Liver (tissue), 9 donors: ENCODE measurements around the gene FMR1NB. TPM values are rescaled to one million over a fixed set of nuclear protein-coding genes. Genes with fewer than 3 reads are reported as not detected.

ENCODE experiments used
- DNase-seq: peaks from one replicate; pipeline ENCODE4 v3.0.0-alpha.2; 2017; ENCODE audit warnings: low spot score
- H3K27ac ChIP-seq, 2 donors: one replicate each; pipeline ENCODE4 v1.7.0; 2013; ENCODE audit warnings: inconsistent platforms in 2 of 2, low read length in 2 of 2, control low read depth in 1 of 2, low read depth in 1 of 2, mild to moderate bottlenecking in 1 of 2
- H3K27me3 ChIP-seq, 4 donors: one replicate each; pipeline versions ENCODE4 v1.6.1 to v1.7.0; 2013; ENCODE audit warnings: low read length in 3 of 4, inconsistent platforms in 1 of 4, mild to moderate bottlenecking in 1 of 4, moderate library complexity in 1 of 4; ENCODE audit not compliant: control insufficient read depth in 4 of 4, insufficient read depth in 4 of 4
- H3K36me3 ChIP-seq, 4 donors: one replicate each; pipeline versions ENCODE4 v1.6.1 to v1.7.0; 2013; ENCODE audit warnings: low read length in 3 of 4, mild to moderate bottlenecking in 3 of 4, low read depth in 1 of 4, moderate library complexity in 1 of 4; ENCODE audit not compliant: control insufficient read depth in 4 of 4, insufficient read depth in 3 of 4
- H3K4me1 ChIP-seq, 4 donors: one replicate each; pipeline versions ENCODE4 v1.6.1 to v1.7.0; 2013; ENCODE audit warnings: low read length in 3 of 4, mild to moderate bottlenecking in 3 of 4, moderate library complexity in 1 of 4; ENCODE audit not compliant: control insufficient read depth in 4 of 4, insufficient read depth in 4 of 4
- H3K4me3 ChIP-seq, 3 donors: one replicate each; pipeline versions ENCODE4 v1.6.1 to v1.7.0; 2013; ENCODE audit warnings: low read length in 3 of 3, control low read depth in 1 of 3, low read depth in 1 of 3, mild to moderate bottlenecking in 1 of 3
- H3K9ac ChIP-seq, 2 donors: one replicate each; pipeline ENCODE4 v1.7.0; 2013; ENCODE audit warnings: low read length in 2 of 2, mild to moderate bottlenecking in 2 of 2, moderate library complexity in 2 of 2, control low read depth in 1 of 2, low read depth in 1 of 2
- H3K9me3 ChIP-seq, 4 donors: one replicate each; pipeline versions ENCODE4 v1.6.1 to v1.7.0; 2013; ENCODE audit warnings: low read length in 3 of 4; ENCODE audit not compliant: control insufficient read depth in 4 of 4
- EGR1 ChIP-seq, 2 donors: IDR thresholded peaks; 2 replicates each; pipeline ENCODE4 v1.6.1; 2016 to 2018; ENCODE audit warnings: antibody characterized with exemption in 2 of 2, low read depth in 2 of 2
- FOXA1 ChIP-seq: IDR thresholded peaks from 2 replicates; pipeline ENCODE4 v1.6.1; 2016; ENCODE audit warnings: antibody characterized with exemption
- FOXA2 ChIP-seq: IDR thresholded peaks from 2 replicates; pipeline ENCODE4 v1.6.1; 2016; ENCODE audit warnings: antibody characterized with exemption
- GABPA ChIP-seq, 2 donors: IDR thresholded peaks in 1 of 2; conservative IDR thresholded peaks in 1 of 2; 2 replicates each; pipeline ENCODE4 v1.6.1; 2016; ENCODE audit warnings: antibody characterized with exemption in 2 of 2, mild to moderate bottlenecking in 1 of 2, moderate library complexity in 1 of 2
- HNF4A ChIP-seq, 2 donors: conservative IDR thresholded peaks; 2 replicates each; pipeline ENCODE4 v1.6.1; 2016; ENCODE audit warnings: antibody characterized with exemption in 2 of 2, mild to moderate bottlenecking in 2 of 2
- HNF4G ChIP-seq: IDR thresholded peaks from 2 replicates; pipeline ENCODE4 v1.6.1; 2016; ENCODE audit warnings: antibody characterized with exemption
- JUND ChIP-seq, 2 donors: IDR thresholded peaks; 2 replicates each; pipeline ENCODE4 v1.6.1; 2016; ENCODE audit warnings: antibody characterized with exemption in 2 of 2
- NR2F2 ChIP-seq: IDR thresholded peaks from 2 replicates; pipeline ENCODE4 v1.6.1; 2016; ENCODE audit warnings: antibody characterized with exemption
- RAD21 ChIP-seq, 2 donors: IDR thresholded peaks; 2 replicates each; pipeline ENCODE4 v1.6.1; 2016; ENCODE audit warnings: antibody characterized with exemption in 2 of 2, mild to moderate bottlenecking in 2 of 2
- RXRA ChIP-seq, 2 donors: IDR thresholded peaks; 2 replicates each; pipeline ENCODE4 v1.6.1; 2017 to 2018; ENCODE audit warnings: antibody characterized with exemption in 2 of 2, mild to moderate bottlenecking in 1 of 2
- SP1 ChIP-seq: IDR thresholded peaks from 2 replicates; pipeline ENCODE4 v1.6.1; 2018; ENCODE audit warnings: antibody characterized with exemption, mild to moderate bottlenecking
- TAF1 ChIP-seq: conservative IDR thresholded peaks from 2 replicates; pipeline ENCODE4 v1.6.1; 2016; ENCODE audit warnings: antibody characterized with exemption, mild to moderate bottlenecking
- YY1 ChIP-seq: IDR thresholded peaks from 2 replicates; pipeline ENCODE4 v1.6.1; 2016; ENCODE audit warnings: antibody characterized with exemption, mild to moderate bottlenecking
- ZBTB33 ChIP-seq: IDR thresholded peaks from 2 replicates; pipeline ENCODE4 v1.6.1; 2016; ENCODE audit warnings: antibody characterized with exemption
- WGBS: extraction: QIAGEN DNeasy Blood & Tissue Kit; methylation state at CpG from one replicate; pipeline ENCODE4 v1.1.7; 2013; 5-methylcytosine and 5-hydroxymethylcytosine counted together
- polyA plus RNA-seq, 2 donors: library from polyadenylated mRNA; stranded (reverse) in 1 of 2; unstranded in 1 of 2; fragments of 200-250 nt in 1 of 2; fragments of >200 nt in 1 of 2; fragmentation: Nextera tagmentation in 1 of 2; extraction: Ambion mirVana in 1 of 2; gene quantifications; one replicate each; pipeline versions ENCODE4 v1.2.1 to v1.2.3, GENCODE V29; 2013 to 2015
- total RNA-seq, 2 donors: library from RNA; depleted of rRNA; stranded (reverse); fragments of >200 nt; gene quantifications; one replicate each; pipeline ENCODE4 v1.2.3, GENCODE V29; 2014
- TF ChIP-seq, protein P1 (sequence below): fragments of 150-350 bp; IDR thresholded peaks from 2 replicates; pipeline ENCODE4 v1.5.1; 2017; ENCODE audit warnings: improper control_type of control experiment, low read depth, low read length; ENCODE audit not compliant: missing input control
- TF ChIP-seq, protein P2 (sequence below): IDR thresholded peaks from 2 replicates; pipeline ENCODE4 v1.6.1; 2016; ENCODE audit warnings: antibody characterized with exemption
- TF ChIP-seq, protein P3 (sequence below): IDR thresholded peaks from 2 replicates; pipeline ENCODE4 v1.6.1; 2016; ENCODE audit warnings: antibody characterized with exemption, mild to moderate bottlenecking
- TF ChIP-seq, protein P4 (sequence below): IDR thresholded peaks from 2 replicates; pipeline ENCODE4 v1.6.1; 2016; ENCODE audit warnings: antibody characterized with exemption
- donor health status: healthy.
- donor health status: healthy.
- donor health status: healthy.
- donor health status: healthy.
- donor health status: healthy.

FMR1NB gene
- total and polyA plus RNA-seq, 4 donors = not detected

- H3K27me3 ChIP-seq = no peaks in the 10 kb centered on the region
- H3K4me1 ChIP-seq = peaks cover 0 to 5% (median 2%) of the 10 kb centered on the region in 4 donors
- 59% methylated on average over 2 of the region's 2 CpGs for WGBS
- TF ChIP-seq RXRA (IDR thresholded peaks at IDR 0.05) = no peak
- TF ChIP-seq TAF1 = no peak
- TF ChIP-seq, protein P1, sequence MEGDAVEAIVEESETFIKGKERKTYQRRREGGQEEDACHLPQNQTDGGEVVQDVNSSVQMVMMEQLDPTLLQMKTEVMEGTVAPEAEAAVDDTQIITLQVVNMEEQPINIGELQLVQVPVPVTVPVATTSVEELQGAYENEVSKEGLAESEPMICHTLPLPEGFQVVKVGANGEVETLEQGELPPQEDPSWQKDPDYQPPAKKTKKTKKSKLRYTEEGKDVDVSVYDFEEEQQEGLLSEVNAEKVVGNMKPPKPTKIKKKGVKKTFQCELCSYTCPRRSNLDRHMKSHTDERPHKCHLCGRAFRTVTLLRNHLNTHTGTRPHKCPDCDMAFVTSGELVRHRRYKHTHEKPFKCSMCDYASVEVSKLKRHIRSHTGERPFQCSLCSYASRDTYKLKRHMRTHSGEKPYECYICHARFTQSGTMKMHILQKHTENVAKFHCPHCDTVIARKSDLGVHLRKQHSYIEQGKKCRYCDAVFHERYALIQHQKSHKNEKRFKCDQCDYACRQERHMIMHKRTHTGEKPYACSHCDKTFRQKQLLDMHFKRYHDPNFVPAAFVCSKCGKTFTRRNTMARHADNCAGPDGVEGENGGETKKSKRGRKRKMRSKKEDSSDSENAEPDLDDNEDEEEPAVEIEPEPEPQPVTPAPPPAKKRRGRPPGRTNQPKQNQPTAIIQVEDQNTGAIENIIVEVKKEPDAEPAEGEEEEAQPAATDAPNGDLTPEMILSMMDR = no peak
- no peak for TF ChIP-seq EGR1 (IDR thresholded peaks at IDR 0.05; ENCODE audit: low read depth in 2 of 2)
- TF ChIP-seq FOXA1 = no peak
- no peak for TF ChIP-seq JUND (IDR thresholded peaks at IDR 0.05)
- no peak for TF ChIP-seq RAD21 (IDR thresholded peaks at IDR 0.05)
- TF ChIP-seq SP1 = no peak
- no peak for TF ChIP-seq HNF4A (conservative IDR thresholded peaks at IDR 0.05)
- TF ChIP-seq, protein P2, sequence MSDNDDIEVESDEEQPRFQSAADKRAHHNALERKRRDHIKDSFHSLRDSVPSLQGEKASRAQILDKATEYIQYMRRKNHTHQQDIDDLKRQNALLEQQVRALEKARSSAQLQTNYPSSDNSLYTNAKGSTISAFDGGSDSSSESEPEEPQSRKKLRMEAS = no peak
- no peak for TF ChIP-seq NR2F2
- TF ChIP-seq ZBTB33 = no peak
- H3K36me3 ChIP-seq = peaks cover 0 to under 1% (median 0%) of the 10 kb centered on the region in 4 donors
- no peaks in the 10 kb centered on the region for H3K9me3 ChIP-seq
- no peak overlapping the region for H3K9ac ChIP-seq
- H3K27ac ChIP-seq = no peak overlapping the region
- no peak for DNase-seq
- no peak overlapping the region for H3K4me3 ChIP-seq
Measured at GRCh38 chrX:147953976-147954375, 27.2 kb upstream of the FMR1NB start.

DNA sequence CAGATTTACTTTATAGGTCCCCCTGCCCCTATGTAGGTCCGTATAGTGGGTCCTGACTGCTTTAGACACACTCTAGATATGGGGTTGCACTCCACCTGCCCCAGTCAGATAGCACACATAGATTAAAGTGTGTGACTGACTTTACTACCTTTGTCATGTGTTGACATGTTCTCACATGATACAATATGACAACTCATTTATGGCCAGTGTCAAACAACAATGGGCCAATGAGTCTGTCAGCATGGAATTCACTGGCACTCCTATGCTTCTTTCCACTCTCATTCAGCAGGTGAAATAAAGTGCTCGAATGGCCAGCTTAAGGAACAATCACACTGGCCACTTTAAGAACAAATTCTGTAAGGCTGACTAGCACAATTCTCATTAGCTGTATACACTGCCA is 23.8 kb upstream of the FMR1NB start:
- TF ChIP-seq SP1 (no peak), ZBTB33 (no peak), FOXA1 (no peak), GABPA (IDR thresholded peaks at IDR 0.05 in 1 of 2, conservative IDR thresholded peaks at IDR 0.05 in 1 of 2) (no peak), JUND (IDR thresholded peaks at IDR 0.05) (no peak), HNF4A (conservative IDR thresholded peaks at IDR 0.05) (no peak), FOXA2 (no peak), EGR1 (IDR thresholded peaks at IDR 0.05; ENCODE audit: low read depth in 2 of 2) (no peak), TAF1 (no peak), YY1 (no peak), NR2F2 (no peak), HNF4G (no peak), RAD21 (IDR thresholded peaks at IDR 0.05) (no peak)
- TF ChIP-seq, protein P3, sequence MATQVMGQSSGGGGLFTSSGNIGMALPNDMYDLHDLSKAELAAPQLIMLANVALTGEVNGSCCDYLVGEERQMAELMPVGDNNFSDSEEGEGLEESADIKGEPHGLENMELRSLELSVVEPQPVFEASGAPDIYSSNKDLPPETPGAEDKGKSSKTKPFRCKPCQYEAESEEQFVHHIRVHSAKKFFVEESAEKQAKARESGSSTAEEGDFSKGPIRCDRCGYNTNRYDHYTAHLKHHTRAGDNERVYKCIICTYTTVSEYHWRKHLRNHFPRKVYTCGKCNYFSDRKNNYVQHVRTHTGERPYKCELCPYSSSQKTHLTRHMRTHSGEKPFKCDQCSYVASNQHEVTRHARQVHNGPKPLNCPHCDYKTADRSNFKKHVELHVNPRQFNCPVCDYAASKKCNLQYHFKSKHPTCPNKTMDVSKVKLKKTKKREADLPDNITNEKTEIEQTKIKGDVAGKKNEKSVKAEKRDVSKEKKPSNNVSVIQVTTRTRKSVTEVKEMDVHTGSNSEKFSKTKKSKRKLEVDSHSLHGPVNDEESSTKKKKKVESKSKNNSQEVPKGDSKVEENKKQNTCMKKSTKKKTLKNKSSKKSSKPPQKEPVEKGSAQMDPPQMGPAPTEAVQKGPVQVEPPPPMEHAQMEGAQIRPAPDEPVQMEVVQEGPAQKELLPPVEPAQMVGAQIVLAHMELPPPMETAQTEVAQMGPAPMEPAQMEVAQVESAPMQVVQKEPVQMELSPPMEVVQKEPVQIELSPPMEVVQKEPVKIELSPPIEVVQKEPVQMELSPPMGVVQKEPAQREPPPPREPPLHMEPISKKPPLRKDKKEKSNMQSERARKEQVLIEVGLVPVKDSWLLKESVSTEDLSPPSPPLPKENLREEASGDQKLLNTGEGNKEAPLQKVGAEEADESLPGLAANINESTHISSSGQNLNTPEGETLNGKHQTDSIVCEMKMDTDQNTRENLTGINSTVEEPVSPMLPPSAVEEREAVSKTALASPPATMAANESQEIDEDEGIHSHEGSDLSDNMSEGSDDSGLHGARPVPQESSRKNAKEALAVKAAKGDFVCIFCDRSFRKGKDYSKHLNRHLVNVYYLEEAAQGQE = no peak
- TF ChIP-seq, protein P2 = no peak
- TF ChIP-seq, protein P1 = no peak
- TF ChIP-seq, protein P4, sequence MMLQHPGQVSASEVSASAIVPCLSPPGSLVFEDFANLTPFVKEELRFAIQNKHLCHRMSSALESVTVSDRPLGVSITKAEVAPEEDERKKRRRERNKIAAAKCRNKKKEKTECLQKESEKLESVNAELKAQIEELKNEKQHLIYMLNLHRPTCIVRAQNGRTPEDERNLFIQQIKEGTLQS = no peak
- H3K36me3 ChIP-seq = no peaks in the 10 kb centered on the region
- DNase-seq = no peak
- H3K27me3 ChIP-seq = no peaks in the 10 kb centered on the region
- no peak overlapping the region for H3K27ac ChIP-seq
- no peaks in the 10 kb centered on the region for H3K9me3 ChIP-seq
- no peaks in the 10 kb centered on the region for H3K4me1 ChIP-seq
- 83% methylated on average over 2 of the region's 2 CpGs for WGBS
- H3K9ac ChIP-seq = no peak overlapping the region
- no peak overlapping the region for H3K4me3 ChIP-seq
